Esophagus squamous epithelium (tissue), 5 donors: ENCODE measurements around the gene GTSF1L. TPM values are rescaled to one million over a fixed set of nuclear protein-coding genes. Genes with fewer than 3 reads are reported as not detected.

Source experiments
- DNase-seq: peaks from one replicate; lab custom pipeline; 2025; lab: John Stamatoyannopoulos, UW
- H3K27ac ChIP-seq, 4 donors: fragments of 200-600 bp; sonication (generic); one replicate each; pipeline ENCODE4 v1.5.1; 2016 to 2019; ENCODE audit warnings: mild to moderate bottlenecking in 1 of 4
- H3K27me3 ChIP-seq, 4 donors: fragments of 200-600 bp; sonication (generic); 1 replicate in 3 of 4; 2 replicates in 1 of 4; pipeline versions ENCODE4 v1.5.1 to v1.6.0; 2017 to 2021; ENCODE audit warnings: antibody characterized with exemption in 1 of 4
- H3K36me3 ChIP-seq, 3 donors: fragments of 200-600 bp; sonication (generic); one replicate each; pipeline ENCODE4 v1.5.1; 2016 to 2019
- H3K4me1 ChIP-seq, 3 donors: fragments of 200-600 bp; sonication (generic); one replicate each; pipeline ENCODE4 v1.5.1; 2017 to 2019
- H3K4me3 ChIP-seq, 4 donors: fragments of 200-600 bp; sonication (generic); 1 replicate in 3 of 4; 2 replicates in 1 of 4; pipeline ENCODE4 v1.5.1; 2016 to 2019; ENCODE audit warnings: mild to moderate bottlenecking in 2 of 4, moderate library complexity in 1 of 4
- H3K9me3 ChIP-seq, 3 donors: fragments of 200-600 bp; sonication (generic); one replicate each; pipeline ENCODE4 v1.5.1; 2016 to 2019
- POLR2A ChIP-seq, 4 donors: fragments of 450-650 bp; IDR thresholded peaks; one replicate each; pipeline ENCODE4 v1.6.1; 2017; ENCODE audit warnings: antibody characterized with exemption in 4 of 4, mild to moderate bottlenecking in 4 of 4, moderate library complexity in 3 of 4
- WGBS, 2 donors: methylation state at CpG; one replicate each; pipeline ENCODE4 v1.1.5; 2018; 5-methylcytosine and 5-hydroxymethylcytosine counted together
- intact Hi-C: fragments of 100-400 bp; cut with DNase I; formaldehyde crosslinking; loops from one replicate; pipeline ENCODE4 v1.15.0; 2022
- total RNA-seq, 4 donors: library from RNA; depleted of rRNA; stranded (reverse); fragments of >200 nt; gene quantifications; one replicate each; pipeline ENCODE4 v1.1.0, GENCODE V29; 2016
- TF ChIP-seq, protein P1 (sequence below), 6 experiments: fragments of 450-650 bp in 4 of 6; fragments of 200-600 bp in 2 of 6; sonication (generic) in 2 of 6; IDR thresholded peaks; one replicate each; pipeline ENCODE4 v1.5.1; 2016 to 2019; ENCODE audit warnings: antibody characterized with exemption in 6 of 6, mild to moderate bottlenecking in 4 of 6, moderate library complexity in 4 of 6
- donor health status: DM: yes; HTN: yes; CAD: no.

The GTSF1L gene
- total RNA-seq, 4 donors from 2014 or later = not detected

GRCh38 chr20:43723735-43724134, 3.1 kb downstream of the GTSF1L start:
- no peak overlapping the region for H3K4me3 ChIP-seq
- no peak overlapping the region for H3K27ac ChIP-seq
- TF ChIP-seq POLR2A (IDR thresholded peaks at IDR 0.05) = no peak
- TF ChIP-seq, protein P1, sequence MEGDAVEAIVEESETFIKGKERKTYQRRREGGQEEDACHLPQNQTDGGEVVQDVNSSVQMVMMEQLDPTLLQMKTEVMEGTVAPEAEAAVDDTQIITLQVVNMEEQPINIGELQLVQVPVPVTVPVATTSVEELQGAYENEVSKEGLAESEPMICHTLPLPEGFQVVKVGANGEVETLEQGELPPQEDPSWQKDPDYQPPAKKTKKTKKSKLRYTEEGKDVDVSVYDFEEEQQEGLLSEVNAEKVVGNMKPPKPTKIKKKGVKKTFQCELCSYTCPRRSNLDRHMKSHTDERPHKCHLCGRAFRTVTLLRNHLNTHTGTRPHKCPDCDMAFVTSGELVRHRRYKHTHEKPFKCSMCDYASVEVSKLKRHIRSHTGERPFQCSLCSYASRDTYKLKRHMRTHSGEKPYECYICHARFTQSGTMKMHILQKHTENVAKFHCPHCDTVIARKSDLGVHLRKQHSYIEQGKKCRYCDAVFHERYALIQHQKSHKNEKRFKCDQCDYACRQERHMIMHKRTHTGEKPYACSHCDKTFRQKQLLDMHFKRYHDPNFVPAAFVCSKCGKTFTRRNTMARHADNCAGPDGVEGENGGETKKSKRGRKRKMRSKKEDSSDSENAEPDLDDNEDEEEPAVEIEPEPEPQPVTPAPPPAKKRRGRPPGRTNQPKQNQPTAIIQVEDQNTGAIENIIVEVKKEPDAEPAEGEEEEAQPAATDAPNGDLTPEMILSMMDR (IDR thresholded peaks at IDR 0.05) = no peak
- H3K36me3 ChIP-seq = no peaks in the 10 kb centered on the region
- 66 to 83% methylated on average over 2 to 3 of the region's 3 CpGs for WGBS, 2 donors
- peaks cover 0 to 8% (median 0%) of the 10 kb centered on the region in 3 donors for H3K4me1 ChIP-seq
- DNase-seq = no peak
- intact Hi-C loops = no loop called here
- H3K9me3 ChIP-seq = no peaks in the 10 kb centered on the region
- H3K27me3 ChIP-seq = no peaks in the 10 kb centered on the region

GRCh38 chr20:43723186-43723585, 3.6 kb downstream of the GTSF1L start:
- no peak overlapping the region for H3K27ac ChIP-seq
- intact Hi-C loops = no loop called here
- no peak overlapping the region for H3K4me3 ChIP-seq
- H3K27me3 ChIP-seq = no peaks in the 10 kb centered on the region
- H3K36me3 ChIP-seq = no peaks in the 10 kb centered on the region
- no peak for DNase-seq
- 34 to 52% methylated on average over 4 of the region's 4 CpGs for WGBS, 2 donors
- H3K4me1 ChIP-seq = peaks cover 0 to 8% (median 0%) of the 10 kb centered on the region in 3 donors
- no peaks in the 10 kb centered on the region for H3K9me3 ChIP-seq
- no peak for TF ChIP-seq POLR2A (IDR thresholded peaks at IDR 0.05)
- TF ChIP-seq, protein P1 (IDR thresholded peaks at IDR 0.05) = no peak

GRCh38 chr20:43722153-43722505, 4.7 kb downstream of the GTSF1L start:
- H3K4me3 ChIP-seq = no peak overlapping the region
- H3K27ac ChIP-seq = no peak overlapping the region
- no peak for DNase-seq
- 38 to 42% methylated on average over 8 of the region's 8 CpGs for WGBS, 2 donors
- no peaks in the 10 kb centered on the region for H3K27me3 ChIP-seq
- TF ChIP-seq, protein P1 (IDR thresholded peaks at IDR 0.05) = no peak
- TF ChIP-seq POLR2A (IDR thresholded peaks at IDR 0.05) = no peak
- H3K36me3 ChIP-seq = no peaks in the 10 kb centered on the region
- H3K4me1 ChIP-seq = peaks cover 0 to 8% (median 0%) of the 10 kb centered on the region in 3 donors
- intact Hi-C loops = no loop called here
- H3K9me3 ChIP-seq = no peaks in the 10 kb centered on the region

DNA sequence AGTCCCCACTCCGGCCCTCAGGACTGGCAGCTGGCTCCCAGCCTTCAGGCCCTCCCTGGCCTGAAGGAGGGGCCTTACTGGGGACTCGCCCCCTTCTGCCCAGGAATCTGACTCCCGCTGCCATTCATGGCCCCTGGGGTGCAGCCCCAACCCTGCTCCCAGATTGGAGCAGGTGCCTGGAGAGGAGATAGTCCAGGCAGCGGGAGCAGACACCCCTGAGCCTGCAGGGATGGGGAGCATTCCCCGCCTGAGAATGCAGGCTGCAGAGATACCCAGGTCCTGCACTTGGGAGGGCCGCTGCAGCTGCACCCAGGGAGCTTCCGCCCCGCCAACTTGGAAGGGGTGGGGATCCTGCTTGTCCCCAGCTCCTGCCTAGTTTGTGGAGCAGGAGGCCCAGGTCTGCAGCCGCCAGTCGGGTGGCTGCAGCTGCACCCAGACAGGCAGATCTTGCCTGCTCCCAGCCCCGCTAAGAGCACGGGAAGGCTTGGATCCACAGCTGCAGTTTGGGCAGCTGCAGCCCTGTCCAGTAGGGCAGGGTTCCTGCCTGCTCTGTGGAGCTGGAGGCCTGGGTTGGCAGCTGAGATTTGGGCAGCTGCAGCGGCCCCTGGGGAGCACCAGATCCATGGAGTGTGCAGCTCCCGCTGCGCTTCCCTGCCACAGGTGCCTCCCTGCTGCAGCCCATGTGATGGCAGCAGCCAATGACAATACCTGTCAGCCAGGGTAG, 5.2 kb downstream of the GTSF1L start:
- Histone ChIP-seq H3K4me3 (no peak overlapping the region), H3K36me3 (no peaks in the 10 kb centered on the region), H3K4me1 (peaks cover 0 to 8% (median 0%) of the 10 kb centered on the region in 3 donors), H3K9me3 (no peaks in the 10 kb centered on the region), H3K27me3 (no peaks in the 10 kb centered on the region), H3K27ac (no peak overlapping the region)
- no peak for TF ChIP-seq POLR2A (IDR thresholded peaks at IDR 0.05)
- TF ChIP-seq, protein P1 (IDR thresholded peaks at IDR 0.05) = no peak
- WGBS, 2 donors = 20% methylated on average over 1 of the region's 15 CpGs; no CpG with 5 or more reads in 1 of the 2 donors
- DNase-seq = no peak
- intact Hi-C loops = no loop called here

- Histone ChIP-seq H3K4me1 (peaks cover 0 to 8% (median 0%) of the 10 kb centered on the region in 3 donors), H3K4me3 (no peak overlapping the region), H3K27me3 (no peaks in the 10 kb centered on the region), H3K9me3 (no peaks in the 10 kb centered on the region), H3K27ac (no peak overlapping the region), H3K36me3 (no peaks in the 10 kb centered on the region)
- no peak for TF ChIP-seq POLR2A (IDR thresholded peaks at IDR 0.05)
- TF ChIP-seq, protein P1 (IDR thresholded peaks at IDR 0.05) = no peak
- DNase-seq = no peak
- intact Hi-C loops = no loop called here
- WGBS, 2 donors = 0% methylated on average over 1 of the region's 2 CpGs; no CpG with 5 or more reads in 1 of the 2 donors
Measured at GRCh38 chr20:43721097-43721428, 5.7 kb downstream of the GTSF1L start.
